Colonic mucosa (tissue), 4 donors: ENCODE measurements around the gene CHAD. TPM values are rescaled to one million over a fixed set of nuclear protein-coding genes. Genes with fewer than 3 reads are reported as not detected.
A peak's percentile ranks its signal among the peaks of the same experiment; 100 is the strongest.
"Not testable (repeated sequence)": the region's sequence is repeated elsewhere in the genome, so short reads cannot be mapped to it uniquely, and the experiment has no call there.

Source experiments
- DNase-seq: peaks from one replicate; pipeline ENCODE4 v3.0.0-alpha.2; 2020
- H3K27ac ChIP-seq: fragments of 200-600 bp; one replicate; pipeline ENCODE4 v1.8.0; 2021
- H3K27me3 ChIP-seq: fragments of 200-600 bp; one replicate; pipeline ENCODE4 v1.8.0; 2021
- H3K36me3 ChIP-seq: fragments of 200-600 bp; one replicate; pipeline ENCODE4 v1.8.0; 2021
- H3K4me1 ChIP-seq: fragments of 200-600 bp; one replicate; pipeline ENCODE4 v1.8.0; 2021; ENCODE audit warnings: mild to moderate bottlenecking
- H3K4me3 ChIP-seq: fragments of 200-600 bp; one replicate; pipeline ENCODE4 v1.8.0; 2021
- H3K9ac ChIP-seq, 2 donors: one replicate each; pipeline ENCODE4 v1.7.0; 2013; ENCODE audit warnings: control low read depth in 2 of 2, low read depth in 2 of 2, low read length in 2 of 2
- H3K9me3 ChIP-seq: fragments of 200-600 bp; one replicate; pipeline ENCODE4 v1.8.0; 2021
- CTCF ChIP-seq: fragments of 200-600 bp; IDR thresholded peaks from one replicate; pipeline ENCODE4 v1.8.0; 2022; ENCODE audit warnings: antibody characterized with exemption, mild to moderate bottlenecking
- intact Hi-C: fragments of 100-400 bp; cut with DNase I; formaldehyde crosslinking; loops from one replicate; pipeline ENCODE4 v1.14.1; 2022
- total RNA-seq, 2 donors: library from RNA; stranded (reverse); fragmentation: NEBNext Ultra II Directional in 1 of 2; extraction: Animal tissue kit (Norgen Biotek cat#: 25700) in 1 of 2; gene quantifications; one replicate each; pipeline ENCODE4 v1.2.1, GENCODE V29; 2021
- donor health status: healthy.
- donor health status: DM: no; HTN: no; CAD: no.
- donor health status: DM: no; HTN: no; CAD: no.

CHAD gene
- total RNA-seq, 2 donors from 2014 or later, result 1.8 to 3.6 TPM

GRCh38 chr17:50475362-50475761 lies 6.7 kb upstream of the CHAD start:
- Histone ChIP-seq H3K36me3 (no peaks in the 10 kb centered on the region), H3K9me3 (no peaks in the 10 kb centered on the region), H3K4me1 (peaks cover 7% of the 10 kb centered on the region), H3K4me3 (no peak overlapping the region), H3K9ac (no peak overlapping the region), H3K27me3 (no peaks in the 10 kb centered on the region), H3K27ac (no peak overlapping the region)
- intact Hi-C loops, result no loop called here
- no peak for TF ChIP-seq CTCF
- DNase-seq, result no peak

- Histone ChIP-seq H3K27me3 (no peaks in the 10 kb centered on the region), H3K9ac (peak overlapping the region in 1 of 2 donors; percentile 46), H3K4me3 (no peak overlapping the region), H3K36me3 (no peaks in the 10 kb centered on the region), H3K4me1 (peaks cover under 1% of the 10 kb centered on the region), H3K27ac (no peak overlapping the region), H3K9me3 (no peaks in the 10 kb centered on the region)
- DNase-seq, result peak; percentile 18
- intact Hi-C loops, result no loop called here
- no peak for TF ChIP-seq CTCF
Measured at GRCh38 chr17:50474523-50474922, 5.8 kb upstream of the CHAD start.

GRCh38 chr17:50473901-50474300 lies 5.2 kb upstream of the CHAD start:
- intact Hi-C loops, result no loop called here
- Histone ChIP-seq H3K4me3 (no peak overlapping the region), H3K27ac (no peak overlapping the region), H3K9me3 (no peaks in the 10 kb centered on the region), H3K27me3 (no peaks in the 10 kb centered on the region), H3K36me3 (no peaks in the 10 kb centered on the region), H3K4me1 (peaks cover 3% of the 10 kb centered on the region), H3K9ac (no peak overlapping the region)
- DNase-seq, result no peak
- TF ChIP-seq CTCF, result no peak

GRCh38 chr17:50472761-50473161 lies 4.1 kb upstream of the CHAD start:
- H3K27ac ChIP-seq, DNase-seq, H3K36me3 ChIP-seq, H3K9ac ChIP-seq, intact Hi-C loops, H3K4me3 ChIP-seq, H3K9me3 ChIP-seq: not testable (repeated sequence)
- peaks cover 13% of the 10 kb centered on the region for H3K4me1 ChIP-seq
- peaks cover 11% of the 10 kb centered on the region for H3K27me3 ChIP-seq

GRCh38 chr17:50472286-50472685 lies 3.6 kb upstream of the CHAD start:
- H3K36me3 ChIP-seq, result no peaks in the 10 kb centered on the region
- DNase-seq, result peak; percentile 19

More at GRCh38 chr17:50472286-50472685, 3.6 kb upstream of the CHAD start:
- Histone ChIP-seq H3K27ac (no peak overlapping the region), H3K4me1 (peaks cover 18% of the 10 kb centered on the region), H3K9ac (no peak overlapping the region), H3K27me3 (peaks cover 11% of the 10 kb centered on the region), H3K4me3 (no peak overlapping the region), H3K9me3 (no peaks in the 10 kb centered on the region)
- intact Hi-C loops, result no loop called here
- no peak for TF ChIP-seq CTCF
